ENCODE data around the gene CYP2C19. TPM values are rescaled to one million over a fixed set of nuclear protein-coding genes. Genes with fewer than 3 reads are reported as not detected.

Gene CYP2C19
- total and polyA plus RNA-seq, 4 donors = 0.37 to 121 (median 89.3) TPM

DNA sequence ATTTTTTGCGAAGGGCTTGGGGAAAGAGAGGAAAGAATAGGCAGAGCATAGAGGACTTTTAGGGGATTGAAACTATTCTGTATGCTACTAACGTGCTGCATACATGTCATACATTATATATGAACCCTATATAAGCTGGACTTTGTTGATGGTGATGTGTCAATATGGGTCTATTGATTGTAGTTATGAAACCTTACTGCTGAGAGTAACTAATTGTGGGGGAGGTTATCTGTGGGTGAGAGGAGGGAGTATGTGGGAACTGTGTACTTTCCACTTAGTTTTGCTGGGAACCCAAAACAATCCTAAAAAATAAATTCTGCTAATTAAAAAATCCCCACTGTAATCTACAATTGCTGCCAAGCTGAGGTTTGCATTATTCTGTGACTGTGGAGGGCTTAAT lies 15.3 kb upstream of the CYP2C19 start (continued):
- TF ChIP-seq, protein P1, sequence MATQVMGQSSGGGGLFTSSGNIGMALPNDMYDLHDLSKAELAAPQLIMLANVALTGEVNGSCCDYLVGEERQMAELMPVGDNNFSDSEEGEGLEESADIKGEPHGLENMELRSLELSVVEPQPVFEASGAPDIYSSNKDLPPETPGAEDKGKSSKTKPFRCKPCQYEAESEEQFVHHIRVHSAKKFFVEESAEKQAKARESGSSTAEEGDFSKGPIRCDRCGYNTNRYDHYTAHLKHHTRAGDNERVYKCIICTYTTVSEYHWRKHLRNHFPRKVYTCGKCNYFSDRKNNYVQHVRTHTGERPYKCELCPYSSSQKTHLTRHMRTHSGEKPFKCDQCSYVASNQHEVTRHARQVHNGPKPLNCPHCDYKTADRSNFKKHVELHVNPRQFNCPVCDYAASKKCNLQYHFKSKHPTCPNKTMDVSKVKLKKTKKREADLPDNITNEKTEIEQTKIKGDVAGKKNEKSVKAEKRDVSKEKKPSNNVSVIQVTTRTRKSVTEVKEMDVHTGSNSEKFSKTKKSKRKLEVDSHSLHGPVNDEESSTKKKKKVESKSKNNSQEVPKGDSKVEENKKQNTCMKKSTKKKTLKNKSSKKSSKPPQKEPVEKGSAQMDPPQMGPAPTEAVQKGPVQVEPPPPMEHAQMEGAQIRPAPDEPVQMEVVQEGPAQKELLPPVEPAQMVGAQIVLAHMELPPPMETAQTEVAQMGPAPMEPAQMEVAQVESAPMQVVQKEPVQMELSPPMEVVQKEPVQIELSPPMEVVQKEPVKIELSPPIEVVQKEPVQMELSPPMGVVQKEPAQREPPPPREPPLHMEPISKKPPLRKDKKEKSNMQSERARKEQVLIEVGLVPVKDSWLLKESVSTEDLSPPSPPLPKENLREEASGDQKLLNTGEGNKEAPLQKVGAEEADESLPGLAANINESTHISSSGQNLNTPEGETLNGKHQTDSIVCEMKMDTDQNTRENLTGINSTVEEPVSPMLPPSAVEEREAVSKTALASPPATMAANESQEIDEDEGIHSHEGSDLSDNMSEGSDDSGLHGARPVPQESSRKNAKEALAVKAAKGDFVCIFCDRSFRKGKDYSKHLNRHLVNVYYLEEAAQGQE (IDR thresholded peaks at IDR 0.05) = no peak
- TF ChIP-seq, protein P2, sequence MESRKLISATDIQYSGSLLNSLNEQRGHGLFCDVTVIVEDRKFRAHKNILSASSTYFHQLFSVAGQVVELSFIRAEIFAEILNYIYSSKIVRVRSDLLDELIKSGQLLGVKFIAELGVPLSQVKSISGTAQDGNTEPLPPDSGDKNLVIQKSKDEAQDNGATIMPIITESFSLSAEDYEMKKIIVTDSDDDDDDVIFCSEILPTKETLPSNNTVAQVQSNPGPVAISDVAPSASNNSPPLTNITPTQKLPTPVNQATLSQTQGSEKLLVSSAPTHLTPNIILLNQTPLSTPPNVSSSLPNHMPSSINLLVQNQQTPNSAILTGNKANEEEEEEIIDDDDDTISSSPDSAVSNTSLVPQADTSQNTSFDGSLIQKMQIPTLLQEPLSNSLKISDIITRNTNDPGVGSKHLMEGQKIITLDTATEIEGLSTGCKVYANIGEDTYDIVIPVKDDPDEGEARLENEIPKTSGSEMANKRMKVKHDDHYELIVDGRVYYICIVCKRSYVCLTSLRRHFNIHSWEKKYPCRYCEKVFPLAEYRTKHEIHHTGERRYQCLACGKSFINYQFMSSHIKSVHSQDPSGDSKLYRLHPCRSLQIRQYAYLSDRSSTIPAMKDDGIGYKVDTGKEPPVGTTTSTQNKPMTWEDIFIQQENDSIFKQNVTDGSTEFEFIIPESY (IDR thresholded peaks at IDR 0.05) = peak; percentile 50

DNA sequence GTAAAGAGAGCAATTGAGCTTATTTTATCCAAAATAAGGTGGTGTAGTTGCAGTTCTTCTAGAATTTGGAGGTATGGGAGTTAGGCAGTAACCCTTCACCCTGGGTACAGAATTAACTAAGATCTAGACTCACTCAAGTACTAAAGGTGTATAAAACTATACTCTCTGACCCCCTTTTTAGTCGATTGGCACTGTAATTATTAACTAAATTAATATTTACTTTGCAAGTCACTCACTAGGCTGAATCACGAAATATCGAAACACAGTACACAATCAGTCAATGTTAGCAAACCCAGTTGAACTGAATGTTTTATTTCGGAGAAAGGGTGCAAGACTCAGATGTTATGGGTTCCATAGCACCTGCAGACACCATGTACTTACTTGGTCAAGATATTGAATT lies 14.6 kb upstream of the CYP2C19 start:
- no peaks in the 10 kb centered on the region for H3K9me3 ChIP-seq (ENCODE audit: control insufficient read depth in 4 of 4, low read length in 3 of 4)
- peaks cover 0 to 10% (median 3%) of the 10 kb centered on the region in 4 donors for H3K36me3 ChIP-seq (ENCODE audit: control insufficient read depth in 4 of 4, insufficient read depth in 3 of 4, low read depth in 1 of 4, low read length in 3 of 4)
- H3K4me3 ChIP-seq (ENCODE audit: low read depth in 1 of 3, low read length in 3 of 3) = peak overlapping the region in 1 of 3 donors; percentile 31
- H3K4me1 ChIP-seq (ENCODE audit: control insufficient read depth in 4 of 4, insufficient read depth in 4 of 4, low read length in 3 of 4) = peaks cover 0 to 31% (median 13%) of the 10 kb centered on the region in 4 donors
- TF ChIP-seq JUND (IDR thresholded peaks at IDR 0.05) = peak; percentile 50 to 78
- TF ChIP-seq, protein P2 (IDR thresholded peaks at IDR 0.05) = peak; percentile 76
- TF ChIP-seq, protein P1 (IDR thresholded peaks at IDR 0.05) = peak; percentile 58
- peak; percentile 83 for TF ChIP-seq SP1 (IDR thresholded peaks at IDR 0.05)
- peak in 1 of 2 donors; percentile 12 for TF ChIP-seq EGR1 (IDR thresholded peaks at IDR 0.05; ENCODE audit: low read depth in 2 of 2)
- TF ChIP-seq NR2F2 (IDR thresholded peaks at IDR 0.05) = no peak
- TF ChIP-seq RAD21 (IDR thresholded peaks at IDR 0.05) = peak; percentile 40 to 53
- TF ChIP-seq, protein P3, sequence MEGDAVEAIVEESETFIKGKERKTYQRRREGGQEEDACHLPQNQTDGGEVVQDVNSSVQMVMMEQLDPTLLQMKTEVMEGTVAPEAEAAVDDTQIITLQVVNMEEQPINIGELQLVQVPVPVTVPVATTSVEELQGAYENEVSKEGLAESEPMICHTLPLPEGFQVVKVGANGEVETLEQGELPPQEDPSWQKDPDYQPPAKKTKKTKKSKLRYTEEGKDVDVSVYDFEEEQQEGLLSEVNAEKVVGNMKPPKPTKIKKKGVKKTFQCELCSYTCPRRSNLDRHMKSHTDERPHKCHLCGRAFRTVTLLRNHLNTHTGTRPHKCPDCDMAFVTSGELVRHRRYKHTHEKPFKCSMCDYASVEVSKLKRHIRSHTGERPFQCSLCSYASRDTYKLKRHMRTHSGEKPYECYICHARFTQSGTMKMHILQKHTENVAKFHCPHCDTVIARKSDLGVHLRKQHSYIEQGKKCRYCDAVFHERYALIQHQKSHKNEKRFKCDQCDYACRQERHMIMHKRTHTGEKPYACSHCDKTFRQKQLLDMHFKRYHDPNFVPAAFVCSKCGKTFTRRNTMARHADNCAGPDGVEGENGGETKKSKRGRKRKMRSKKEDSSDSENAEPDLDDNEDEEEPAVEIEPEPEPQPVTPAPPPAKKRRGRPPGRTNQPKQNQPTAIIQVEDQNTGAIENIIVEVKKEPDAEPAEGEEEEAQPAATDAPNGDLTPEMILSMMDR (IDR thresholded peaks at IDR 0.05; ENCODE audit: low read depth, low read length, missing input control) = no peak
- peak; percentile 63 for TF ChIP-seq YY1 (IDR thresholded peaks at IDR 0.05)
- TF ChIP-seq GABPA (IDR thresholded peaks at IDR 0.05 in 1 of 2, conservative IDR thresholded peaks at IDR 0.05 in 1 of 2) = no peak
- TF ChIP-seq, protein P4, sequence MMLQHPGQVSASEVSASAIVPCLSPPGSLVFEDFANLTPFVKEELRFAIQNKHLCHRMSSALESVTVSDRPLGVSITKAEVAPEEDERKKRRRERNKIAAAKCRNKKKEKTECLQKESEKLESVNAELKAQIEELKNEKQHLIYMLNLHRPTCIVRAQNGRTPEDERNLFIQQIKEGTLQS (IDR thresholded peaks at IDR 0.05) = peak; percentile 47
- TF ChIP-seq FOXA1 (IDR thresholded peaks at IDR 0.05) = peak; percentile 81
- peak; percentile 84 for TF ChIP-seq TAF1 (conservative IDR thresholded peaks at IDR 0.05)
- peak; percentile 93 to 94 for TF ChIP-seq RXRA (IDR thresholded peaks at IDR 0.05)
- TF ChIP-seq, protein P5, sequence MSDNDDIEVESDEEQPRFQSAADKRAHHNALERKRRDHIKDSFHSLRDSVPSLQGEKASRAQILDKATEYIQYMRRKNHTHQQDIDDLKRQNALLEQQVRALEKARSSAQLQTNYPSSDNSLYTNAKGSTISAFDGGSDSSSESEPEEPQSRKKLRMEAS (IDR thresholded peaks at IDR 0.05) = peak; percentile 56
- TF ChIP-seq HNF4A (conservative IDR thresholded peaks at IDR 0.05) = peak; percentile 78 to 79
- no peak for TF ChIP-seq HNF4G (IDR thresholded peaks at IDR 0.05)
- peak; percentile 76 for TF ChIP-seq FOXA2 (IDR thresholded peaks at IDR 0.05)
- H3K27ac ChIP-seq (ENCODE audit: low read depth in 1 of 2, low read length in 2 of 2) = peak overlapping the region; percentile 71 to 87
- no peak for DNase-seq (ENCODE audit: low spot score)
- 30% methylated on average over 4 of the region's 4 CpGs for WGBS
- H3K27me3 ChIP-seq (ENCODE audit: control insufficient read depth in 4 of 4, insufficient read depth in 4 of 4, low read length in 3 of 4) = no peaks in the 10 kb centered on the region
- no peak overlapping the region for H3K9ac ChIP-seq (ENCODE audit: low read depth in 1 of 2, low read length in 2 of 2)
